B cell (primary cell): ENCODE measurements around the gene LRP4.

Experiments used
- CTCF ChIP-seq: fragments of 200-600 bp; IDR thresholded peaks from one replicate; pipeline ENCODE4 v1.8.0; 2022; ENCODE audit warnings: antibody characterized with exemption, mild to moderate bottlenecking
- EZH2 ChIP-seq: IDR thresholded peaks from 2 replicates; pipeline ENCODE4 v1.6.1; 2012; ENCODE audit warnings: borderline replicate concordance, low read depth, mild to moderate bottlenecking, moderate library complexity, low read length; ENCODE audit not compliant: insufficient read depth, poor library complexity, severe bottlenecking

GRCh38 chr11:46889689-46890475, 28.5 kb downstream of the LRP4 start:
- TF ChIP-seq CTCF (peak; percentile 86), EZH2 (no peak)
